Lung (tissue), 13 donors: Measurements from ENCODE around the gene TMEM203. TPM values are rescaled to one million over a fixed set of nuclear protein-coding genes. Genes with fewer than 3 reads are reported as not detected.

Experiments used
- ATAC-seq: fragments of 200-7000 bp; cut with Tn5 transposase; one replicate; pipeline ENCODE4 v1.9.1; 2020; ENCODE audit warnings: moderate number of reproducible peaks; ENCODE audit not compliant: insufficient read depth, low FRiP score
- DNase-seq, 3 donors: peaks; one replicate each; pipeline ENCODE4 v3.0.0-alpha.2; 2013 to 2017
- H3K27ac ChIP-seq, 2 donors: one replicate each; pipeline ENCODE4 v1.5.1; 2013; ENCODE audit warnings: mild to moderate bottlenecking in 2 of 2, moderate library complexity in 2 of 2, control low read depth in 1 of 2, inconsistent platforms in 1 of 2, low read depth in 1 of 2, low read length in 1 of 2
- H3K27me3 ChIP-seq, 3 donors: one replicate each; pipeline ENCODE4 v1.5.1; 2013; ENCODE audit warnings: low read length in 2 of 3; ENCODE audit not compliant: control insufficient read depth in 3 of 3, insufficient read depth in 3 of 3
- H3K36me3 ChIP-seq, 4 donors: one replicate each; pipeline ENCODE4 v1.5.1; 2013; ENCODE audit warnings: low read length in 4 of 4, mild to moderate bottlenecking in 1 of 4, moderate library complexity in 1 of 4; ENCODE audit not compliant: control insufficient read depth in 4 of 4, insufficient read depth in 4 of 4
- H3K4me1 ChIP-seq, 5 donors: one replicate each; pipeline ENCODE4 v1.5.1; 2013; ENCODE audit warnings: low read length in 5 of 5, mild to moderate bottlenecking in 2 of 5, moderate library complexity in 1 of 5; ENCODE audit not compliant: control insufficient read depth in 5 of 5, insufficient read depth in 5 of 5
- H3K4me3 ChIP-seq: one replicate; pipeline ENCODE4 v1.5.1; 2013; ENCODE audit warnings: mild to moderate bottlenecking, control low read depth, moderate library complexity
- H3K9ac ChIP-seq, 2 donors: one replicate each; pipeline ENCODE4 v1.5.1; 2013; ENCODE audit warnings: low read length in 2 of 2, control low read depth in 1 of 2; ENCODE audit not compliant: insufficient read depth in 1 of 2
- H3K9me3 ChIP-seq, 4 donors: one replicate each; pipeline ENCODE4 v1.5.1; 2013; ENCODE audit warnings: low read length in 3 of 4, mild to moderate bottlenecking in 1 of 4, moderate library complexity in 1 of 4; ENCODE audit not compliant: control insufficient read depth in 4 of 4, insufficient read depth in 3 of 4
- WGBS, 2 donors: extraction: QIAGEN DNeasy Blood & Tissue Kit; methylation state at CpG; one replicate each; pipeline ENCODE4 v1.1.7; 2013; 5-methylcytosine and 5-hydroxymethylcytosine counted together
- polyA plus RNA-seq, 2 donors: library from polyadenylated mRNA; stranded (reverse); fragments of 200-250 nt; gene quantifications; one replicate each; pipeline ENCODE4 v1.2.1, GENCODE V29; 2013
- small RNA-seq: library from RNA; depleted of rRNA; stranded (forward); fragments of <200 nt; gene quantifications from one replicate; pipeline ENCODE3, GENCODE V24; 2014; ENCODE audit warnings: low replicate concordance
- total RNA-seq, 2 donors: library from RNA; depleted of rRNA in 1 of 2; stranded (reverse); fragments of >200 nt in 1 of 2; gene quantifications; one replicate each; pipeline ENCODE4 v1.2.1, GENCODE V29; 2014 to 2021
- TF ChIP-seq, protein P1 (sequence below): IDR thresholded peaks from 2 replicates; pipeline ENCODE4 v1.5.1; 2012; ENCODE audit warnings: mild to moderate bottlenecking; ENCODE audit errors: control extremely low read depth, extremely low read depth
- donor health status: control.
- donor health status: control.
- donor health status: Bipolar disorder and iron deficiency.
- donor health status: healthy.
- donor health status: DM: yes; HTN: yes; CAD: no.

Gene TMEM203
- total and polyA plus RNA-seq, 4 donors = 26.0 to 39.3 (median 33.8) TPM

DNA sequence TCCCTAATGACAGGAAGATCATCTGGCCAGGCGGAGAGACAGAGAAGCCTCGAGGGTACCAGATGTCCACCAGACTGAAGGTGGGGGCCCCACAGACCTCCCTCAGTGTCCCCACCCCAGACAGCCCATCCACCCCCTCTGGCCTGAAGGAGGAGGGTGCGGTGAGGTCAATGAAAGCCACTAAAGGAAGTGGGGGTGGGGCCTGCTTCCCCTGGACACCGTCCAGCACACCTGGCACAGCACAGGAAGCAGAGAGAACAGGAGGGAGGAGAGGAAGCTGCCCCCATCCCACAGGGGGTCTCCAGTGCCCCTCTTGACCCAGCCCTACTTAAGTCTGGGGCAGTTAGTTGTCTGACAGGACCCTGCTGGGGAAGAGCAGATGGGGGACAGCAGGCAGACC is 46.8 kb downstream of the TMEM203 start:
- no peak for ATAC-seq
- Histone ChIP-seq H3K27me3 (peaks cover 3 to 69% (median 36%) of the 10 kb centered on the region in 3 donors), H3K4me3 (no peak overlapping the region), H3K9me3 (peaks cover 0 to 3% (median 0%) of the 10 kb centered on the region in 4 donors), H3K27ac (no peak overlapping the region), H3K36me3 (no peaks in the 10 kb centered on the region), H3K9ac (no peak overlapping the region), H3K4me1 (peaks cover 0 to 7% (median 0%) of the 10 kb centered on the region in 5 donors)
- no peak for DNase-seq
- 25 to 29% methylated on average over 4 of the region's 4 CpGs for WGBS, 2 donors
- TF ChIP-seq, protein P1, sequence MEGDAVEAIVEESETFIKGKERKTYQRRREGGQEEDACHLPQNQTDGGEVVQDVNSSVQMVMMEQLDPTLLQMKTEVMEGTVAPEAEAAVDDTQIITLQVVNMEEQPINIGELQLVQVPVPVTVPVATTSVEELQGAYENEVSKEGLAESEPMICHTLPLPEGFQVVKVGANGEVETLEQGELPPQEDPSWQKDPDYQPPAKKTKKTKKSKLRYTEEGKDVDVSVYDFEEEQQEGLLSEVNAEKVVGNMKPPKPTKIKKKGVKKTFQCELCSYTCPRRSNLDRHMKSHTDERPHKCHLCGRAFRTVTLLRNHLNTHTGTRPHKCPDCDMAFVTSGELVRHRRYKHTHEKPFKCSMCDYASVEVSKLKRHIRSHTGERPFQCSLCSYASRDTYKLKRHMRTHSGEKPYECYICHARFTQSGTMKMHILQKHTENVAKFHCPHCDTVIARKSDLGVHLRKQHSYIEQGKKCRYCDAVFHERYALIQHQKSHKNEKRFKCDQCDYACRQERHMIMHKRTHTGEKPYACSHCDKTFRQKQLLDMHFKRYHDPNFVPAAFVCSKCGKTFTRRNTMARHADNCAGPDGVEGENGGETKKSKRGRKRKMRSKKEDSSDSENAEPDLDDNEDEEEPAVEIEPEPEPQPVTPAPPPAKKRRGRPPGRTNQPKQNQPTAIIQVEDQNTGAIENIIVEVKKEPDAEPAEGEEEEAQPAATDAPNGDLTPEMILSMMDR = no peak

DNA sequence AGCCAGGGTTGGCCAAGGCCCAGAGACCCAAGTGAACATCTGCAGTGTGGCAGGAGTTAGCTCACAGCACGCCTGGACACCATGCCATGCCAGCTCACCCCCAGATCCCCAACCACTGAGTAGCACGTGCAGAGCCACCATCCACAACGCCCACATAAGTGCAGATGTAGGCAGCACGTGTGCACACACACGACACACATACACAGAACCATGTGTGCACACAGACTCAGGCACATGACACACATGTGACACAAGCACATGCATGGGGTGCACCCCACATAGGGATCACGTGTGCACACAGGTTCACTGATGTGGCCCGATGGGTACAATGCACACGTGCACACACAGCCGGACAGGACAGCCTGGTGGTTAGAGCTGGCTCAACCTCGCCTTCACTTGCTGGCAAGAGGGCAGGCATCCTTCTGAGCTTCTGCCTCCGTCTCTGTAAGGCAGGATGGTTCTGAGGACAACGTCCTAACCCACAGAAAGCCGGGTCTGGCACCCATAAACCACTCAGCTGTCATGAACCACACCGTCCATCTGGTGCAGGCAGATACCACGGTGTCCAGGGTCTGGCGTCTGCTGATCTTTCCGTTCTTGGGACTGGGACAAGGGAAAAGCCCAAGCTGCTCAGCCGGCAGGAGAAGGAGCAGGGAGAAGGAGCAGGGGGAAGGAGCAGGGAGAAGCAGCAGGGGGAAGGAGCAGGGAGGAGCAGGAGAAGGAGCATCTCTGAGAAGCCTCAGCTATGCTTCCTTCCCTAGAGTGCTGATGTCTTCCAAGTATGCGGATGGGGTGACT is 47.6 kb downstream of the TMEM203 start:
- TF ChIP-seq, protein P1 = no peak
- H3K27ac ChIP-seq = no peak overlapping the region
- H3K36me3 ChIP-seq = no peaks in the 10 kb centered on the region
- DNase-seq (no peak), ATAC-seq (no peak)
- H3K27me3 ChIP-seq = peaks cover 3 to 74% (median 38%) of the 10 kb centered on the region in 3 donors
- H3K4me3 ChIP-seq = no peak overlapping the region
- 67% methylated on average over 19 of the region's 19 CpGs for WGBS, 2 donors
- H3K4me1 ChIP-seq = peaks cover 0 to 5% (median 0%) of the 10 kb centered on the region in 5 donors
- H3K9ac ChIP-seq = no peak overlapping the region
- H3K9me3 ChIP-seq = peaks cover 0 to 3% (median 0%) of the 10 kb centered on the region in 4 donors

DNA sequence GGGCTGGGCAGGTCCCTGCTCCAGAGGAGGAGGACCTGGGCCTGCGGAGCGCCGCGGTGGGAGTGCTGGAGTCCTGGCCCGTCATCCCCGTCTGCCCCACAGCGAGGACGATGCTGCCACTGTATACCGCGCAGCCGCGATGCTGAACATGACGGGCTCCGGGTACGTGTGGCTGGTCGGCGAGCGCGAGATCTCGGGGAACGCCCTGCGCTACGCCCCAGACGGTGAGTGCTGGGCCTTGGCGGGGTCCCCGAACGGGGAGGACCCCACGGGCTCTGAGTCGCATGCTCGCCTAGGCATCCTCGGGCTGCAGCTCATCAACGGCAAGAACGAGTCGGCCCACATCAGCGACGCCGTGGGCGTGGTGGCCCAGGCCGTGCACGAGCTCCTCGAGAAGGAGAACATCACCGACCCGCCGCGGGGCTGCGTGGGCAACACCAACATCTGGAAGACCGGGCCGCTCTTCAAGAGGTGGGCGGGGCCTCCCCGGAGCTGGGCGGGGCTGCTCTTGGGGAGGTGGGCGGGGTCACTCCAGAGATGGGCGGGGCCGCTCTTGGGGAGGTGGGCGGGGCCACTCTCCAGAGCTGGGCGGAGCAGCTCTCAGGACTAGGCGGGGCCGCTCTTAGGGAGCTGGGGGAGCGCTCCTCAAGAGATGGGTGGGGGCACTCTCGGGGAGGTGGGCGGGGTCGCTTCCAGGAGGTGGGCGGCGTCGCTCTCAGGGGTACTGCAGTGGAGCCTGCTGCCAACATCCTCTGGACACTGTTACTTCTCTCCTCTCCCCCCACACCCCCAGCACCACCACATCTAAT is 48.7 kb downstream of the TMEM203 start:
- Histone ChIP-seq H3K9ac (no peak overlapping the region), H3K27me3 (peaks cover 3 to 67% (median 38%) of the 10 kb centered on the region in 3 donors), H3K4me3 (no peak overlapping the region)

More for the DNA sequence above, 48.7 kb downstream of the TMEM203 start:
- Histone ChIP-seq H3K4me1 (peaks cover 0 to 5% (median 0%) of the 10 kb centered on the region in 5 donors), H3K9me3 (peaks cover 0 to 3% (median 0%) of the 10 kb centered on the region in 4 donors), H3K36me3 (no peaks in the 10 kb centered on the region), H3K27ac (no peak overlapping the region)
- 3 to 5% methylated on average over 56 to 65 of the region's 65 CpGs for WGBS, 2 donors
- no peak for DNase-seq
- TF ChIP-seq, protein P1 = no peak
- ATAC-seq = no peak

Small RNA genes lying within 50 kb of the gene (small RNA-seq; reads per million reads assigned to genes)
- gene MIR3621 = not detected

Other genes with a start within 250 kb of the TMEM203 start
Only the 30 nearest of the 31 such genes appear.
- gene PTGDS, start 228.1 kb downstream of the TMEM203 start, total RNA-seq = 100 to 1,000 TPM in 1 of 2 donors, 10 to 100 TPM in 1; 29.5 to 159 TPM
- gene PTGDS, start 228.1 kb downstream of the TMEM203 start, polyA plus RNA-seq = 100 to 1,000 TPM in 1 of 2 donors, 10 to 100 TPM in 1; 19.4 to 158 TPM
- 1 to 10 TPM in 1 of 2 donors, under 1 TPM in 1; 0.28 to 2.5 TPM for gene LCNL1, start 222.7 kb downstream of the TMEM203 start, total RNA-seq
- 1 to 10 TPM in 1 of 2 donors, under 1 TPM in 1; 0.15 to 2.7 TPM for gene LCNL1, start 222.7 kb downstream of the TMEM203 start, polyA plus RNA-seq
- gene PAXX, start 213.2 kb downstream of the TMEM203 start, total RNA-seq = 10 to 100 TPM; 16.6 to 58.1 TPM
- 100 to 1,000 TPM in 1 of 2 donors, 10 to 100 TPM in 1; 60.7 to 172 TPM for gene PAXX, start 213.2 kb downstream of the TMEM203 start, polyA plus RNA-seq
- gene CLIC3, start 209.1 kb downstream of the TMEM203 start, total RNA-seq = 100 to 1,000 TPM in 1 of 2 donors, 10 to 100 TPM in 1; 72.0 to 115 TPM
- gene CLIC3, start 209.1 kb downstream of the TMEM203 start, polyA plus RNA-seq = 10 to 100 TPM; 17.2 to 90.2 TPM
- 10 to 100 TPM; 13.4 to 39.0 TPM for gene ABCA2, start 177.4 kb downstream of the TMEM203 start, total RNA-seq
- gene ABCA2, start 177.4 kb downstream of the TMEM203 start, polyA plus RNA-seq = 10 to 100 TPM; 14.8 to 18.1 TPM
- 1 to 10 TPM in 1 of 2 donors, under 1 TPM in 1; 0.37 to 1.0 TPM for gene FUT7, start 173.6 kb downstream of the TMEM203 start, total RNA-seq
- gene FUT7, start 173.6 kb downstream of the TMEM203 start, polyA plus RNA-seq = 1 to 10 TPM in 1 of 2 donors, under 1 TPM in 1; 0.45 to 5.5 TPM
- gene NPDC1, start 159.5 kb downstream of the TMEM203 start, total RNA-seq = 10 to 100 TPM; 28.7 to 99.3 TPM
- gene NPDC1, start 159.5 kb downstream of the TMEM203 start, polyA plus RNA-seq = 10 to 100 TPM; 49.0 to 87.5 TPM
- gene ENTPD2, start 151.6 kb downstream of the TMEM203 start, total RNA-seq = 1 to 10 TPM; 1.8 to 3.2 TPM
- gene ENTPD2, start 151.6 kb downstream of the TMEM203 start, polyA plus RNA-seq = under 1 TPM; 0.39 to 0.53 TPM
- gene SAPCD2, start 135.1 kb downstream of the TMEM203 start, total RNA-seq = 1 to 10 TPM; 1.4 to 1.7 TPM
- gene SAPCD2, start 135.1 kb downstream of the TMEM203 start, polyA plus RNA-seq = 1 to 10 TPM; 1.3 to 2.1 TPM
- 10 to 100 TPM; 12.2 to 35.5 TPM for gene UAP1L1, start 128.1 kb downstream of the TMEM203 start, total RNA-seq
- 10 to 100 TPM; 14.5 to 19.7 TPM for gene UAP1L1, start 128.1 kb downstream of the TMEM203 start, polyA plus RNA-seq
- gene MAN1B1, start 118.7 kb downstream of the TMEM203 start, total RNA-seq = 10 to 100 TPM; 56.7 to 70.9 TPM
- gene MAN1B1, start 118.7 kb downstream of the TMEM203 start, polyA plus RNA-seq = 10 to 100 TPM; 40.3 to 56.9 TPM
- 100 to 1,000 TPM in 1 of 2 donors, 10 to 100 TPM in 1; 48.0 to 236 TPM for gene DPP7, start 90.9 kb downstream of the TMEM203 start, total RNA-seq
- 100 to 1,000 TPM; 220 to 436 TPM for gene DPP7, start 90.9 kb downstream of the TMEM203 start, polyA plus RNA-seq
- under 1 TPM; 0.06 to 0.49 TPM for gene GRIN1, start 66.5 kb downstream of the TMEM203 start, total RNA-seq
- under 1 TPM; 0.18 to 0.51 TPM for gene GRIN1, start 66.5 kb downstream of the TMEM203 start, polyA plus RNA-seq
- gene LRRC26, start 35.6 kb downstream of the TMEM203 start, total RNA-seq = 1 to 10 TPM in 1 of 2 donors, under 1 TPM in 1; 0.77 to 5.2 TPM
- gene LRRC26, start 35.6 kb downstream of the TMEM203 start, polyA plus RNA-seq = under 1 TPM; 0.12 to 0.37 TPM
- gene TMEM210, start 33.6 kb downstream of the TMEM203 start, total RNA-seq = not detected
- not detected for gene TMEM210, start 33.6 kb downstream of the TMEM203 start, polyA plus RNA-seq
- 10 to 100 TPM; 31.9 to 60.9 TPM for gene ANAPC2, start 17.1 kb downstream of the TMEM203 start, total RNA-seq
- gene ANAPC2, start 17.1 kb downstream of the TMEM203 start, polyA plus RNA-seq = 10 to 100 TPM; 32.3 to 50.0 TPM
- gene SSNA1, start 17.0 kb downstream of the TMEM203 start, total RNA-seq = 10 to 100 TPM; 40.8 to 87.0 TPM
- 100 to 1,000 TPM; 114 to 144 TPM for gene SSNA1, start 17.0 kb downstream of the TMEM203 start, polyA plus RNA-seq
- gene TPRN, start 4.9 kb downstream of the TMEM203 start, total RNA-seq = 10 to 100 TPM in 1 of 2 donors, 1 to 10 TPM in 1; 8.9 to 30.6 TPM
- 10 to 100 TPM; 12.6 to 18.3 TPM for gene TPRN, start 4.9 kb downstream of the TMEM203 start, polyA plus RNA-seq
- gene NDOR1, start 52 bp upstream of the TMEM203 start, total RNA-seq = 10 to 100 TPM in 1 of 2 donors, 1 to 10 TPM in 1; 4.5 to 22.0 TPM
- 10 to 100 TPM; 11.8 to 12.2 TPM for gene NDOR1, start 52 bp upstream of the TMEM203 start, polyA plus RNA-seq
- gene RNF208, start 16.6 kb upstream of the TMEM203 start, total RNA-seq = 1 to 10 TPM; 1.7 to 7.5 TPM
- 10 to 100 TPM in 1 of 2 donors, 1 to 10 TPM in 1; 3.1 to 12.0 TPM for gene RNF208, start 16.6 kb upstream of the TMEM203 start, polyA plus RNA-seq
- gene CYSRT1, start 19.5 kb upstream of the TMEM203 start, total RNA-seq = under 1 TPM in 1 of 2 donors, not detected in 1; 0.92 TPM
- 1 to 10 TPM in 1 of 2 donors, under 1 TPM in 1; 0.70 to 2.7 TPM for gene CYSRT1, start 19.5 kb upstream of the TMEM203 start, polyA plus RNA-seq
- gene RNF224, start 21.9 kb upstream of the TMEM203 start, total RNA-seq = 1 to 10 TPM in 1 of 2 donors, under 1 TPM in 1; 0.52 to 1.1 TPM
- 1 to 10 TPM in 1 of 2 donors, under 1 TPM in 1; 0.24 to 1.1 TPM for gene RNF224, start 21.9 kb upstream of the TMEM203 start, polyA plus RNA-seq
- under 1 TPM in 1 of 2 donors, not detected in 1; 0.65 TPM for gene SLC34A3, start 25.3 kb upstream of the TMEM203 start, total RNA-seq
- under 1 TPM; 0.03 to 0.12 TPM for gene SLC34A3, start 25.3 kb upstream of the TMEM203 start, polyA plus RNA-seq
- 100 to 1,000 TPM; 163 to 505 TPM for gene TUBB4B, start 35.6 kb upstream of the TMEM203 start, total RNA-seq
- 100 to 1,000 TPM; 326 to 338 TPM for gene TUBB4B, start 35.6 kb upstream of the TMEM203 start, polyA plus RNA-seq
- gene STPG3, start 45.6 kb upstream of the TMEM203 start, total RNA-seq = not detected
- gene STPG3, start 45.6 kb upstream of the TMEM203 start, polyA plus RNA-seq = under 1 TPM in 1 of 2 donors, not detected in 1; 0.18 TPM
- 10 to 100 TPM; 30.4 to 56.2 TPM for gene NELFB, start 49.7 kb upstream of the TMEM203 start, total RNA-seq
- gene NELFB, start 49.7 kb upstream of the TMEM203 start, polyA plus RNA-seq = 10 to 100 TPM; 37.3 to 51.1 TPM
- gene TOR4A, start 72.1 kb upstream of the TMEM203 start, total RNA-seq = 10 to 100 TPM; 12.1 to 42.5 TPM
- gene TOR4A, start 72.1 kb upstream of the TMEM203 start, polyA plus RNA-seq = 10 to 100 TPM in 1 of 2 donors, 1 to 10 TPM in 1; 9.6 to 29.2 TPM
- 10 to 100 TPM in 1 of 2 donors, 1 to 10 TPM in 1; 5.2 to 10.8 TPM for gene NRARP, start 96.6 kb upstream of the TMEM203 start, total RNA-seq
- gene NRARP, start 96.6 kb upstream of the TMEM203 start, polyA plus RNA-seq = 1 to 10 TPM; 2.1 to 6.4 TPM
- gene EXD3, start 217.5 kb upstream of the TMEM203 start, total RNA-seq = 10 to 100 TPM; 17.5 to 21.5 TPM
- 10 to 100 TPM in 1 of 2 donors, 1 to 10 TPM in 1; 8.6 to 30.5 TPM for gene EXD3, start 217.5 kb upstream of the TMEM203 start, polyA plus RNA-seq
- 10 to 100 TPM in 1 of 2 donors, 1 to 10 TPM in 1; 3.1 to 10.1 TPM for gene NOXA1, start 217.7 kb upstream of the TMEM203 start, total RNA-seq
- 10 to 100 TPM in 1 of 2 donors, 1 to 10 TPM in 1; 2.1 to 11.7 TPM for gene NOXA1, start 217.7 kb upstream of the TMEM203 start, polyA plus RNA-seq